Stomach smooth muscle (tissue), 2 donors: Measurements from ENCODE around the gene PRDM7.

Experiments used
- H3K27ac ChIP-seq: one replicate; pipeline ENCODE4 v1.7.0; 2013; ENCODE audit warnings: mild to moderate bottlenecking, low read length, inconsistent platforms
- H3K27me3 ChIP-seq, 2 donors: one replicate each; pipeline ENCODE4 v1.7.0; 2013; ENCODE audit warnings: low read length in 2 of 2; ENCODE audit not compliant: insufficient read depth in 2 of 2, control insufficient read depth in 1 of 2
- H3K36me3 ChIP-seq, 2 donors: one replicate each; pipeline ENCODE4 v1.7.0; 2013; ENCODE audit warnings: low read length in 2 of 2; ENCODE audit not compliant: control insufficient read depth in 2 of 2, insufficient read depth in 2 of 2
- H3K4me1 ChIP-seq: one replicate; pipeline ENCODE4 v1.7.0; 2013; ENCODE audit warnings: low read length; ENCODE audit not compliant: control insufficient read depth, insufficient read depth
- H3K4me3 ChIP-seq, 2 donors: one replicate each; pipeline ENCODE4 v1.7.0; 2013; ENCODE audit warnings: low read length in 2 of 2
- H3K9ac ChIP-seq, 2 donors: one replicate each; pipeline ENCODE4 v1.7.0; 2013; ENCODE audit warnings: low read length in 2 of 2, mild to moderate bottlenecking in 1 of 2
- H3K9me3 ChIP-seq, 2 donors: one replicate each; pipeline ENCODE4 v1.7.0; 2013; ENCODE audit warnings: low read length in 2 of 2; ENCODE audit not compliant: control insufficient read depth in 2 of 2
- donor health status: healthy.
- donor health status: Pancreatic carcinoma.

PRDM7 gene

GRCh38 chr16:90047714-90048346, 29.3 kb downstream of the PRDM7 start:
- peaks cover 11 to 13% of the 10 kb centered on the region in 2 donors for H3K27me3 ChIP-seq
- H3K9ac ChIP-seq: no peak overlapping the region
- no peak overlapping the region for H3K27ac ChIP-seq
- peak overlapping the region in 1 of 2 donors; percentile 62 for H3K4me3 ChIP-seq
- peaks cover 0 to 6% of the 10 kb centered on the region in 2 donors for H3K36me3 ChIP-seq
- H3K4me1 ChIP-seq: peaks cover 13% of the 10 kb centered on the region
- H3K9me3 ChIP-seq: no peaks in the 10 kb centered on the region

DNA sequence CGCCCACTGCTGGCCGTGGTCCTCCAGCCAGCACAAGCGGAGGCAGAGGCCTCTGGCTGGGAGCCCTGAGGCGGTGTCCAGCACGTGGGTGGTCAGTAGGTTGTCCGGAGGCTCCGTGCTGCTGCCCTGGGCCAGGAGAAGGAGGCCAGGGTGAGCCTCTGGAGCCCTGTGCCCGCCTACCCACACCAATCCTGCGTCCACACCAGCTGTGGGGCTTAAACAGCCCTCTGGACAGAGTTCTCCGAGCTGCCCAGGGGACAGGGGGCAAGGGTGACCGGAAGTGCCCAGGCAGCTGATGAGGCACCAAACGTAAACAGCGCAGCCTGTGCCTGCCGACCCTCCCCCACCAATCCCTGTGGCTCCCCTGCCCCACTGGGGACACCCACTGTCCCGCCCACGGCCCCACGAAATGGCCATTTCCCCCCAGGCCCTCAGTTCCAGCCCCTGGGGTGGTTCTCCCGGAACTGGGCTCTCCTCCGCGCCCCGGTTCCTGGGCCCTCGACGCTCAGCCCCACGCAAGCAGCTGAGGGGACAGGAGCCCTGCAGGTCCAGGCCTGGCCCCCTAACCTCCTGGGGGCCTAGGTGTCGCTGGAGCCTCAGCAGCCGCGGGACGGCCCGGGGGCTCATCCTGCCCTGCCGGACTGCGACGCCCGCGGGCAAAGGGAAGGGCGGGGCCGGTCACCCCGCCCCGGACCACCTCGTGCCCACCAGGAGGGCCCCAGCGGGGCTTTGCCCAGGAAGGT, 30.0 kb downstream of the PRDM7 start:
- no peak overlapping the region for H3K27ac ChIP-seq
- peak overlapping the region; percentile 48 to 62 for H3K4me3 ChIP-seq
- H3K9me3 ChIP-seq: no peaks in the 10 kb centered on the region
- H3K9ac ChIP-seq: peak overlapping the region; percentile 21 to 32
- H3K36me3 ChIP-seq: peaks cover 6 to 11% of the 10 kb centered on the region in 2 donors
- H3K27me3 ChIP-seq: peaks cover 11 to 13% of the 10 kb centered on the region in 2 donors
- H3K4me1 ChIP-seq: peaks cover 13% of the 10 kb centered on the region

GRCh38 chr16:90046122-90046970, 30.8 kb downstream of the PRDM7 start:
- Histone ChIP-seq H3K4me1 (peaks cover 13% of the 10 kb centered on the region), H3K27me3 (peaks cover 11 to 13% of the 10 kb centered on the region in 2 donors), H3K36me3 (peaks cover 7 to 11% of the 10 kb centered on the region in 2 donors), H3K27ac (no peak overlapping the region), H3K9me3 (no peaks in the 10 kb centered on the region), H3K4me3 (peak overlapping the region in 1 of 2 donors; percentile 62), H3K9ac (peak overlapping the region; percentile 21 to 32)

DNA sequence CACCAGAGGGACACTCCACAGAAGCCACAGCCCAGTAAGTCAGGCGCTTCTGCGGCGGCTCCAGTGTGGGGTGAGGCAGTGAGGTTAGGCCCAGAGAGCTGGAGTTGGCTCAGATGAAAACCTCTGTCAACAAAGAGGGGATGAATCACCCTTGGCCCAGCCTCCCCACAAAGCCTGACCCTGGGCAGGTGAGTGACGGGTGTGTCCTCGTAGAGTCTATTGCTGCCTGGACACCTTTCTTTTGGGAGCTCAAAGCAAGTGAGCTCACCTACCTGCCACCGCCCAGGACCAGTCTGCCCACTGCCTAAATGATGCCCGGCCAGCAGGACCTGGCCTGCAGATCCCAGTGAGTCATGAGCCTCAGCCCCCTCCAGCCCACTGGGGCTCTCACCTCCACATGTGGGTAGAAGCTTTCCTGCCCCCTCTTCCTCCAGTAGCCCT, 33.0 kb downstream of the PRDM7 start:
- Histone ChIP-seq H3K27me3 (peaks cover 11 to 13% of the 10 kb centered on the region in 2 donors), H3K9me3 (no peaks in the 10 kb centered on the region), H3K27ac (no peak overlapping the region), H3K36me3 (peaks cover 11 to 13% of the 10 kb centered on the region in 2 donors), H3K9ac (no peak overlapping the region), H3K4me1 (peaks cover 13% of the 10 kb centered on the region), H3K4me3 (no peak overlapping the region)

DNA sequence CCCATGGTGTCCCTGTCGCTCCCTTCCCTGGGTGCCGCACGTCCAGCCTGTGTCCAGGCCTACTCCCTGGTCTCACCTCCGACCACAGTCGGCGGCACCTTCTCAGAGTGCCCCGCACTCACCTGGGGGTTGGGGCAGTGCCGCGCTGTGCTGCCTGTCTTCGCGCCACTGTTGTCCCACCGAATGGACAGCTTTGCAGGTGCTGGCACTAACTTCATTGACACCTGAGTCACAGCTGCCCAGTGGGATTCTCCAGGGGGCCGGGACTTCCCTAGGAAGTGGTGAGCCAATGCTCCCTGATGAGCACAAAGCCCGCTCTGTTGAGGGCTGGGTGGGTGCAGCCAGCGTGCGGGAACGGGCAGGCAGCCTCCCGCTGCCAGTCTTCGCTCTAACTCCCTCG, 33.6 kb downstream of the PRDM7 start:
- Histone ChIP-seq H3K4me3 (no peak overlapping the region), H3K27ac (no peak overlapping the region), H3K9ac (no peak overlapping the region), H3K36me3 (peaks cover 11 to 18% of the 10 kb centered on the region in 2 donors), H3K9me3 (no peaks in the 10 kb centered on the region), H3K4me1 (peaks cover 13% of the 10 kb centered on the region), H3K27me3 (peaks cover 11 to 13% of the 10 kb centered on the region in 2 donors)

GRCh38 chr16:90042946-90043514, 34.1 kb downstream of the PRDM7 start:
- Histone ChIP-seq H3K27ac (no peak overlapping the region), H3K27me3 (peaks cover 11 to 13% of the 10 kb centered on the region in 2 donors), H3K9ac (no peak overlapping the region), H3K9me3 (no peaks in the 10 kb centered on the region), H3K36me3 (peaks cover 15 to 22% of the 10 kb centered on the region in 2 donors), H3K4me1 (peaks cover 13% of the 10 kb centered on the region), H3K4me3 (no peak overlapping the region)

DNA sequence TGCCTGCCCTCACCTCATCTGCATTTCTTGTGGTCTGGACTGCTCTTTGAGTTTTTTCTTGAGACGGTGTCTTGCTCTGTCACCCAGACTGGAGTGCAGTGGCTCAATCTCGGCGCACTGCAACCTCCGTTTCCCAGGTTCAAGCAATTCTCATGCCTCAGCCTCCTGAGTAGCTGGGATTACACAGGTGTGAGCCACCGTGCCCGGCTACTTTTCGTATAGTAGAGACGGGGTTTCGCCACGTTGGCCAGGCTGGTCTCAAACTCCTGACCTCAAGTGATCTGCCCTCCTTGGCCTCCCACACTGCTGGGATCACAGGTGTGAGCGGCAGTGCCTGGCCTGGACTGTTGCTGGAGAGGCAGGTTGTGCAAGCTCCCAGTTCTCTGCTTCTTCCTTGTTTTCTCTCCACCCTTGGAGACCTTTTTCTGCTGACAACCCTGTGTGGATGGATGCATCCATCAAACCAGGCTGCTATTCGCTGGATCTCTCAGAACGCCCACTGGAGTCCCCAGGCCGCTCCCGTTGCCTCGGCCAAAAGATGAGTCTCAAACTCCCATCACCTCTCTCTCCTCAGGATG, 35.1 kb downstream of the PRDM7 start:
- Histone ChIP-seq H3K4me1 (peaks cover 8% of the 10 kb centered on the region), H3K36me3 (peaks cover 19 to 27% of the 10 kb centered on the region in 2 donors), H3K9me3 (no peaks in the 10 kb centered on the region), H3K4me3 (no peak overlapping the region), H3K27ac (no peak overlapping the region), H3K9ac (no peak overlapping the region), H3K27me3 (peaks cover 9% of the 10 kb centered on the region in 2 donors)

DNA sequence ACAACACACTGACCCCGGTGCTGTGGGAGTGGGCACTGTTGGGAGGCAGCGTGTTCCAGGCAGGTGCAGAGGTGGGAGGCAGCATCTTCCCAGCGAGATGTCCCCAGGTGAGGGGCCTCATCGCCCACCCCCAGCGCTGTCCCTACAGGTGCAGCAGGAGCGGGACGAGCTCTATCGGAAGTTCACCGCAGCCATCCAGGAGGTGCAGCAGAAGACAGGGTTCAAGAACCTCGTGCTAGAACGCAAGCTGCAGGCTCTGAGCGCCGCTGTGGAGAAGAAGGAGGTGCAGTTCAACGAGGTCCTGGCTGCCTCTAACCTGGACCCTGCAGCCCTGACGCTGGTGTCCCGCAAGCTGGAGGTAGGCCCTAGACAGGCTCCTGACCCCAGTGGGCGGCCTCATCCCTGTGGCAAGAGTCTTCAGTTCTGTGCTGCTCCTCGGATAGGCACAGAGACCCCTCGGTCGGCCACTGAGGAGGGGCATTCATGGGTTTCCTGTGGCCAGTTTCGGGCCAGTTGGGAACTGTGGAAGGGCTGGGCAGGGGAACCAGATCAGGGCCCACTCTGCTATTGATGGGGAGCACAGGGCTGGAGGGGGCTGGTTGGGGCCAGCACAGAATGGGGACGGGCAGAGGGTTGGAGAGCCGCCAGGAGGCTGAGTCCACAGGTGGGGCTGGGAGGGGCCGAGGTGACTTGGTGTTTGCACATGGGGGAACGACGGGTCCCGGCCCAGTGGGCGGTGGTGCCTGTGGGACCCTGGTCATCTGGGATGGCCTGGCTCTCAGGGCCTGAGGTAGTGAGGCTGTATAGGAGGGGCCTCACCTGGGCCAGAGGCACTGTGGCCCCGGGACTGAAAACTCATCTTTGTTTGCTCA, 36.7 kb downstream of the PRDM7 start:
- no peaks in the 10 kb centered on the region for H3K9me3 ChIP-seq
- H3K4me1 ChIP-seq: no peaks in the 10 kb centered on the region
- H3K27ac ChIP-seq: no peak overlapping the region
- H3K4me3 ChIP-seq: no peak overlapping the region
- H3K9ac ChIP-seq: no peak overlapping the region
- H3K36me3 ChIP-seq: peaks cover 19 to 39% of the 10 kb centered on the region in 2 donors
- H3K27me3 ChIP-seq: no peaks in the 10 kb centered on the region

DNA sequence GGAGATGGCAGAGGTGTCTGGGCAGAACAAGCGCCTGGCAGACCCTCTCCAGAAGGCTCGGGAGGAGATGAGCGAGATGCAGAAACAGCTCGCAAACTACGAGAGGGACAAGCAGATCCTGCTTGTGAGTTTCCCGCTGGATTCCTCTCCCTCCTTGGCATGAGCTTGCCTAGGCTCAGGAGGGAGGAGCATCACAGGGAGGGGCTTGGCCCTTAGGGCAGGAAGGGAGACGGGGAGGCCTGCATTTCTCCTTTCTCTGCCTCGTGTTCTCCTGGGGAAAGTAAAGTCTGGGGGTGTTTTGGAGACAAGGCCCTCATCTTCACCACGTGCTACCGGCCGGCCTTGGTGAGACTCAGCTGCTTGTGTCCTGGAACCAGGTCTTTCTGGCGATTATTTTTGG, 39.9 kb downstream of the PRDM7 start:
- H3K27me3 ChIP-seq: no peaks in the 10 kb centered on the region
- H3K27ac ChIP-seq: no peak overlapping the region
- H3K4me1 ChIP-seq: no peaks in the 10 kb centered on the region
- H3K9me3 ChIP-seq: no peaks in the 10 kb centered on the region
- H3K4me3 ChIP-seq: no peak overlapping the region
- peaks cover 8 to 40% of the 10 kb centered on the region in 2 donors for H3K36me3 ChIP-seq
- H3K9ac ChIP-seq: no peak overlapping the region
